HG02623 (cell line): ENCODE data around the gene SPOUT1.
"Not testable (repeated sequence)": the region's sequence is repeated elsewhere in the genome, so short reads cannot be mapped to it uniquely, and the experiment has no call there.

ENCODE experiments used
- ATAC-seq: cut with Tn5 transposase; IDR thresholded peaks from one replicate; pipeline ENCODE4 v1.9.1; 2021; ENCODE audit warnings: moderate library complexity; ENCODE audit not compliant: unreplicated experiment

SPOUT1 gene

DNA sequence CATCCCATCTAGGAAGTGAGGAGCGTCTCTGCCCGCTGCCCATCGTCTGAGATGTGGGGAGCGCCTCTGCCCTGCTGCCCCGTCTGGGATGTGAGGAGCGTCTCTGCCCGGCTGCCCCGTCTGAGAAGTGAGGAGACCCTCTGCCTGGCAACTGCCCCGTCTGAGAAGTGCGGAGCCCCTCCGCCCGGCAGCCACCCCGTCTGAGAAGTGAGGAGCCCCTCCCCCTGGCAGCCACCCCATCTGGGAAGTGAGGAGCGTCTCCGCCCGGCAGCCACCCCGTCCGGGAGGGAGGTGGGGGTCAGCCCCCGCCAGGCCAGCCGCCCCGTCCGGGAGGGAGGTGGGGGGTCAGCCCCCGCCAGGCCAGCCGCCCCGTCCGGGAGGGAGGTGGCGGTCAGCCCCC lies 49.5 kb downstream of the SPOUT1 start:
- not testable (repeated sequence) for ATAC-seq

DNA sequence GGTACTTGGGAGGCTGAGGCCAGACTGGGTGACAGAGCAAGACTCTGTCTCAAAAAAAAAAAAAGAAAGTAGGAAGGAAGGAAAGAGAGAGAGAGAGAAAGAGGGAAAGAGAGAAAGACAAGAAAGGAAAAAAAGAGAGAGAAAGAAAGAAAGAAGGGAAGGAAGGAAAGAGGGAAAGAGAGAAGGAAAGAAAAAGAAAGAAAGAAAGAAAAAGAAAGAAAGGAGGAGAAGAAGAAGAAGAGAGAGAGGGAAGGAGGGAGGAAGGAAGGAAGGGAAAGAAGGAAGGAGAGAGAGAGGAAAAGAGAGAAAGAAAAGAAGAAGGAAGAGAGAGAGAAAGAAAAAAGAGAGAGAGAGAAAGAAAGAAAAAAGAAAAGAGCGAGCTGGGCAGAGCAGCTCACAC lies 54.8 kb downstream of the SPOUT1 start:
- ATAC-seq, result no peak

DNA sequence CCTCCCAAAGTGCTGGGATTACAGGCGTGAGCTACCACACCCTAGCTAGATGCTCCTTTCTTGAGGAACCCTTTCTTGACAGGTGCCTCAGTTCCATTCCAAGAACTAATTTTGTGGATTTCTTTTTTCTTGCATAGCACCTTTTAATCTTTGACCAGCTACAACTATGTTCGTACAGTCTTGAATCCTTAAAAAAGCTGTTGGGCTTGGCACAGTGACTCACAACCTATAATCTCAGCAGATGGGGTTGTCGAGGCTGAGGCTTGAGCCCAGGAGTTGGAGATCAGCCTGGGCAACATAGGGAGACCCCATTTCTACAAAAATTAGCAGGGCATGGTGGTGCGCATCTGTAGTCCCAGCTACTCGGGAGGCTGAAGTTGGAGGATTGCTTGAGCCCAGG lies 56.5 kb downstream of the SPOUT1 start:
- no peak for ATAC-seq

DNA sequence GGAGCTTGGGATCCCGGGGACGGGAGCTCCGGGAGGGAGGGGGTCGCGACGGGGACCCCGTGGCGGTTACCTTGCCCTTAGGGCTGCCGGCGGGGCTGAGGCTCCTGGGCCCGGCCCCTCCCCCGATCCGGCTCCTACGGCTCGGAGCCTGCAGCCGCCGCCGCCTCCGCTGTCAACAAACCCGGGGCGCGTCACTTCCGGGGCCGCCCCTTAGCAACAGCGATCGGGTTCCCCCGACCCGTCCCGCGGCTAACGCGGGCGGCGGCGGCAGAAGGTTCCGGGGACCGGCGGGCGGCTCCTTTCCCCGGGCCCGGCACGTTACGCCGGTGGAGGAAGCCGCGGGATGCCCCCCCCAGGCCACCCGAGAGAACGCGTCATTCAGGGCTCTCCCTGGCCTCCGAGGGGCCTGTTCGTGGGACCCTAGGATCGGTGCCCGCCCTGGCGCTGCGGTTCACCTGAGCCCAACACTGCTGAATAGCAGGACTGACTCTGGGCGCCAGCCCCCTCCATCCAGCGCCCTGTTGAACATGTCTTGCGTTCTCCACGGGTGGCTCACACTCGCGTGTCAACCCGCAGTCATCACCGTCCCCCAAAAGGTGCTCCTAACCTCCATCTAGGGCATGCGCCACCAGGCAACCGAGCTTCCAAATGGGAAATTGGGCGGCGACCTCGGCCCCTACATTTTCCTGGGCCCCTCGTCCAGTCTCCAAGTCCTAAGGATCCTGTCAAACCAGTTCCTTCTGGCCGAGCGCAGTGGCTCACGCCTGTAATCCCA lies 57.7 kb downstream of the SPOUT1 start, which contains the start of gene ZER1:
TSS of gene ZER1 (minus strand) at position 183 of the 775 bp plus-strand sequence. CDS start 16,362 bp downstream, outside the sequence.
- ATAC-seq, result peak; percentile 87

DNA sequence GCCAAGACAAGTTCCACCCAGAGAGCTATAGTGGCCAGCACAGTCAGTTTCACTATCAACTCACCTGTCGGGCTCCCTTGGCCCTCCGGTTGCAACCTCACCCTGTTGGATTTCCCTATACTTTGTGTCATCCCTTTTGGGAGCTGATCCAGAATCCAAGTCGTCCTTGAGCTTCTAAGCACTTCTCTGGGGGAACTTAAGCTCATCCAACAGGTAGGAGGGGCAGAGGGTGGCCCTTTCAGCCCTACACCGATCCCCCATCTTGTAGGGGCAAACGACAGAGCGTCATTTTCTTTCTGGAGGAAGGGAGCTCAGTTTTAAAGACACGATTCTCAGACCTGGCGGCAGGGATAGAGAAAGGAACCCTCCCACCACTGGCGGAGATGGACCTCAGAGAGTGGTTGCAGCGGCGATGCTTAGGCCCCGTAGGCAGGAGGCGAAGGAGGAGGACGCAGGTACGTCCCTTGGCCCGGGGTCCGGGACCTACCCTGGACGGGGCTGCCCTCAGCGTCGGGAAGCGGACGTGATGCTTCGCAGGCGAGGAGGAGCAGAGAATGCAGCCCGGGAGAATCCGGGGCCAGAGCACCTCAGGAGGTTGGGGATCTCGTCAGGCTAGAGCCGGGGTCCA lies 58.4 kb downstream of the SPOUT1 start:
- ATAC-seq, result peak; percentile 23

DNA sequence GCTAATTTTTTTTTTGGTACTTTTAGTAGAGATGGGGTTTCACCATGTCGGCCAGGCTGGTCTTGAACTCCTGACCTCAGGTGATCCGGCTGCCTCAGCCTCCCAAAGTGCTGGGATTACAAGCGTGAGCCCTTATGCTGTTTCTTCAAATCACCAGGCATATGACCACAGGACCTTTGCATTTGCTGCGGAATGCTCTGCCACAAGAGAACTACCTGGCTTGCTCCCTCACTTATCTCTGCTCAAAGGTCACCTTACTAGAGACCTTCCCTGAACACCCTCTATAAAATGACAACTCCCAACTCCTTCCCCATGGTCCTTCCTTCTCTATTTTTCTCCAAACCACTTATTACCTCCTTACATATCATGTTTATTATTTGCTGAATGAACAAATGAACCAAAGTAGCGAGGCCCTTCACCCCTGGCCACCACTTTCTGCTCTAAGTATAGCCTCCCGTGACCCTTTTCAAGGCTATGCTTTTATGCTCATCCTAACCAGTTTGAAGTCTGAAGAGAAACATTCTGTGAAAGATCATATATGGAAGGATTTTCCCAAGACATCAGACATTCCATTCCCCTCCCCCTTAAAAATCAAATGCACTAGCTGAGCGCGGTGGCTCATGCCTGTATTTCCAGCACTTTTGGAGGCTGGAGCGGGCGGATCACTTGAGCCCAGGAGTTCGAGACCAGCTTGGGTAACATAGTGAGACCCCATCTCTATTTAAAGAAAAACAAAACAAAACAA lies 59.1 kb downstream of the SPOUT1 start:
- no peak for ATAC-seq
